Stimulated activated CD4-positive, alpha-beta T cell treated with anti-CD3 and anti-CD28 coated beads, Interleukin-4, amount 100 ng/mL, for 24 hours (primary cell): ENCODE measurements around the gene ZNF574.

Experiments
- DNase-seq: peaks from one replicate; pipeline ENCODE4 v3.0.0-alpha.2; 2020

ZNF574 gene

DNA sequence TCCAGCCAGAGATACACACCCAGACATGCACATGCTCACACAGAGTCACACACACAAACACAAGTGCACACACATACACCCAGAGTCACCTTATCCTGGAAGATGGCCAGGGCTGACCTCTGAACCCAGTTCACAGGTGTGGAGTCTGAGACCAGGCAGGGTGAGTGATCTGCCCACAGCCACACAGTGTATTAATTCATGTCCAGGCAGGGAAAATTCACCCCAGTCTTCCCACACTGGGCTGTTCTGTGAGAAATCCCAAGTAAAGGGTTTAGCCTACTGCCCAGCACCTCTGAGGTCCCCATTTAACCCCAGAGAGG, 54.2 kb downstream of the ZNF574 start:
- DNase-seq = no peak
